Choroid plexus epithelial cell (primary cell): Measurements from ENCODE around the gene APCDD1L.

Experiments used
- DNase-seq: peaks from one replicate; pipeline ENCODE4 v3.0.0-alpha.2; 2010; ENCODE audit warnings: low read depth
- H3K4me3 ChIP-seq: 2 replicates; pipeline ENCODE4 v1.5.1; 2011; ENCODE audit warnings: low read depth, mild to moderate bottlenecking, control low read depth, low read length, moderate library complexity
- TF ChIP-seq, protein P1 (sequence below): conservative IDR thresholded peaks from 2 replicates; pipeline ENCODE4 v1.5.1; 2011; ENCODE audit warnings: low read depth, mild to moderate bottlenecking, control low read depth, inconsistent platforms, low read length, moderate library complexity

APCDD1L gene

DNA sequence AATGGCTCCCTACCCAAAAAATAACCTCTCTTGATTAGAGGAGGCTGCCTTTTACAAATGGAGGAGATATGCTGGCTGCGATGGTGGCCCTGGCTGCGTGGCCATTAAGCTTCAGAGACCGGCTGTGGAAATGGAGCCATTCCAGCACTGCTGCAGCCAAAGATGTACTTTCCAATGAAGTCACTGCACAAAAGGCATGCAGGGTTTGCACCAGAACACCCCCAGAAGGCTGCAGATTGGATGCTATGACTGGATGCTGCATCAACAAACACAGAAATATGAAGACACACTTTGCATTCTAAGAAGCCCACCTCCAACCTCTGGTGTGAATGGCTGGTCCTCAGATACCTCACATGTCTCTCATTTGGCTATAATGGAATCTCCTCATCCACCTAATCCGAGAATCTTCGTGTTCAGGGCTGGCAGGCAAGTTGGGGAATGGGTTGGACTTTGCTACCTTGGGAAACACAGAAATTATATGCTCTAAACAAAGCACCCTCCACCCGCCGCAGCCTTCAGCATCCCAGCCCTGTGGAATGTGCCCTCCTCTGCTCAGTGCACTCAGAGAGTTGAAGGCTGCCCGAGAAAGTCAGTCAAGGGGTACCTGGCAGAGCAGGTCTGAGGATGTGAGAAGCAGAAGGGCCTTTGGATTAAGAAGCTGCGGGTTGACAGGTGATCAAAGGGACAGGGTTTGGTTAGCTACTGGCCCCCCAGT is 35.3 kb downstream of the APCDD1L start:
- no peak overlapping the region for H3K4me3 ChIP-seq
- DNase-seq = no peak
- TF ChIP-seq, protein P1, sequence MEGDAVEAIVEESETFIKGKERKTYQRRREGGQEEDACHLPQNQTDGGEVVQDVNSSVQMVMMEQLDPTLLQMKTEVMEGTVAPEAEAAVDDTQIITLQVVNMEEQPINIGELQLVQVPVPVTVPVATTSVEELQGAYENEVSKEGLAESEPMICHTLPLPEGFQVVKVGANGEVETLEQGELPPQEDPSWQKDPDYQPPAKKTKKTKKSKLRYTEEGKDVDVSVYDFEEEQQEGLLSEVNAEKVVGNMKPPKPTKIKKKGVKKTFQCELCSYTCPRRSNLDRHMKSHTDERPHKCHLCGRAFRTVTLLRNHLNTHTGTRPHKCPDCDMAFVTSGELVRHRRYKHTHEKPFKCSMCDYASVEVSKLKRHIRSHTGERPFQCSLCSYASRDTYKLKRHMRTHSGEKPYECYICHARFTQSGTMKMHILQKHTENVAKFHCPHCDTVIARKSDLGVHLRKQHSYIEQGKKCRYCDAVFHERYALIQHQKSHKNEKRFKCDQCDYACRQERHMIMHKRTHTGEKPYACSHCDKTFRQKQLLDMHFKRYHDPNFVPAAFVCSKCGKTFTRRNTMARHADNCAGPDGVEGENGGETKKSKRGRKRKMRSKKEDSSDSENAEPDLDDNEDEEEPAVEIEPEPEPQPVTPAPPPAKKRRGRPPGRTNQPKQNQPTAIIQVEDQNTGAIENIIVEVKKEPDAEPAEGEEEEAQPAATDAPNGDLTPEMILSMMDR = no peak

DNA sequence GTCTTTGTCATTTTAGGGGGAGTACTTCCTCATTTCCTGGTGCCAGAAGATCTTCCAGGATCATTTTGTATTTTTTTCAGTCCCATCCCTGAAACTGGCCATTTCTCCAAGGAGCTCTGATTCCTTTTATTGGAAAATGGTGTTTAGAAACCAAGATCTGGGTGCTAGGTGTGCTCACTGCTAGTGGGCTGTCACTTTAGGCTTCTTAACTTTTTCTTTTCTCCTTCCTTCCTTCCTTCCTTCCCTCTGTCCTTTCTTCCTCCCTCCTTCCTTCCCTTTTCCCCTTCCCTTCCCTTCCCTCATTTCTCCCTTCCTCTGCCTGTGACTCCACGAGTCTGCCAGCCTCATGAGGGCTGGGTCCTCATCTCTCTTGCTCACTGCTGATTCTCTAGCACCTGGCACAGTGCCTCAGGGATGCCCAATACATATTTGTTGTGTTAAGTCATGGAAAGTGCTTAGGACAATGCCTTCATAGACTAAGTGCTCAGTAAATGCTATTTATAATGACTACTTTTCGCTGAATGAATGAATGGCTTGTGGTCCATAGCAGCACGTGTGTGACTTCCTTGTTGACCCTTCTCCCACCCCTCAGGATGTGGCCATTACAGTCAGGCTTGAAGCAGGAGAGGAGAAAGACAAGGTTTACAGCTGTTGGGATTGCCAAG is 36.9 kb downstream of the APCDD1L start:
- H3K4me3 ChIP-seq = no peak overlapping the region
- DNase-seq = no peak
- TF ChIP-seq, protein P1 = no peak

DNA sequence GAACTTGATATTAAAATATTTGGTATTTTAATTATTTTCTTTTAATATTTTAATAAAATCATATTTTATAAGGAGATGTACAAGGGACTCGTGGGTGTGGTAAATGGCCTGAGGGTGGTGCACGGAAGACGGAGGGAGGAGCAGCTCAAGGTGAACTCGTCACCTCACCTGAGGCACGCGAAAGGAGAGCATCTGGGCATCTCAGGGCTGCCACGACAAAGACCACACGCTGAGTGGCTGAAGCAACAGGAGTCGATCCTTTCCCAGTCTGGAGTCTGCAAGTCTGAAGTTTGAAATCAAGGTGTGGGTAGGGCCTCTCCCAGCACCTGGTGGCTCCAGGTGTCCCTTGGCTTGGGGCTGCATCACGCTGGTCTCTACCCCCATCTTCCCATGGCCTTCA is 39.7 kb downstream of the APCDD1L start:
- TF ChIP-seq, protein P1 = no peak
- H3K4me3 ChIP-seq = no peak overlapping the region
- no peak for DNase-seq

DNA sequence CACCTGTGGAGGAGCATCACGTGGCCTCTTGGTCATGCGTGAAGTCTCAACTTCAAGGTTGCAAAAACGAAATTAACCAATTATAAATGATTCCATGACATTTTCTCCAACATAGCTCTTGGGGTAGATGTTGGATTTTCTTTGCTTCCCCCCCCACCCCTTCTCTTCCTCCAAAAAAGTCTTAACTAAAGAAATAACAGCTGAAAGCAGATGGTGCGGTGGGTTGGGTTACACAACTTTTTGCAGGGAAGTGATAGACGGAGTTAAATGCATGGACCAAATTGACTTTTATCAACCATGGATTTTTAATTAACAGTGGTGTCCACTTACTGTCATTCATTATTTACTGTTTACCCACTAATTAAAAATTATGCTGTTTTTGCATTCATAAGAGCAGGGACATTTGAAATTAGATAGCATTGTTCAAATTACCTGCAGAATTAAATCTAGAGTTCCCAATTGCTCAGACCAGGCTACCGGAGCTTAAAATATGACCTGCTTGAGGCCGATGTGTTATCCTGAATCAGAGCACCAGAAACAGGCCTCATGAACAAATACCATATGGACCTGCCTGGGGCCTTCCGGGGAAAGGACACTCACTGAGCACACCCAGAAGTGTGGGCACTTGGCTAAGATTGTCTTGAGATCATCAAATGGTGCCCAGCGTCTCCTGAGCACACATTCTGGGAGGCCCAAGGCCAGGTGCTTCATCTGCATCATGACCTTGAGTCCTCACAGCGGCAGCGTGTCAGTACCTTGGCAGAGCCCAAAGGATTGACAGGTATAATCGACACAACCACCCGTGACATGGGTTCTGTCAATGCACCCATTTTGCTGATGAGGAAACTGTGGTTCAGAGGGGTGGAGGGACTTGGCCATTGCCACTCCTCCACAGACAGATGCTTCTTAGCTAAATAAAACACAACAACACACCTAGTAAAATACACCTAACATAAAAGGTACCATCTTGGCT is 41.5 kb downstream of the APCDD1L start:
- no peak for DNase-seq
- no peak overlapping the region for H3K4me3 ChIP-seq
- TF ChIP-seq, protein P1 = no peak

DNA sequence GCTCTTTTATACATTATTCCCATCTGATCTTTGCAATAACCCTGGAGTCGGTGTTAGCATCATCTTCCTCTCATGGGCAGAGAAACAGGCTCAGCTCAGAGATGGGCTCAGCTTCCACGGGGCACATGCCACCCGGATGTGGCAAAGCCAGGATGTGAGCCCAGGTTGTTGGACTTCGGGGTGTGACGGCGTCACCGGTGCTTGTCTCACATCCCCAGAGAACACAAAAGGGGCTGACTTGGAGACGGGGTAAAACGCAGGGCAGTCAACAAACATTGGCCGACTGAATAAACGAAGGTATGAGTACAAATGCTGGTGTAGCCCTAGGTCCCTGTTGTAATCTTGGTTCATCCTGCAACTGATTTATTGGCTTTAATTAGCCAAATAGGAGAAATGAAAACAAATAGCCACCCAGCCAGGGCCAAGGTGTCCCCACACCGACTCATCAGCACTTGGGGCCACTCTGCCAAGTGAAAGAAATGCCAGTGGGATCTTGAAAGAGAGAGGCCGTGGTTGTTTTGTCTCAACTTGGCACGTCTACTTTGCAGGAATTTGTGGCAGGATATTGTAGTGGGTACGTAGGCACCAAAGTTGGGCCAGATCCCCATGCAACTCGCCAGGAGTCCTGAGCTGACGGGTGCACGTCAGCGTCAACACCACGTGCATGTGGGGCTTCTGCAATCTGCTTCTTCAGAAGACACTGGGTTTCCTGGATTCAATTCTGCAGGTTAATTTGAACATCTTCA is 42.8 kb downstream of the APCDD1L start:
- DNase-seq = no peak
- no peak overlapping the region for H3K4me3 ChIP-seq
- TF ChIP-seq, protein P1 = no peak
